H1 (cell line): Measurements from ENCODE around the gene LAMB1. TPM values are rescaled to one million over a fixed set of nuclear protein-coding genes. Genes with fewer than 3 reads are reported as not detected.

Source experiments
- CHD2 ChIP-seq: IDR thresholded peaks from 2 replicates; pipeline ENCODE4 v1.6.1; 2012; ENCODE audit warnings: low read length, improper control_type of control experiment
- SAP30 ChIP-seq: fragments of 300-600 bp; sonication (generic); IDR thresholded peaks from 2 replicates; pipeline ENCODE4 v1.7.1; 2012; ENCODE audit warnings: low read length, moderate library complexity, mild to moderate bottlenecking, inconsistent platforms; ENCODE audit not compliant: insufficient read depth, insufficient replicate concordance
- polyA plus RNA-seq, 7 experiments: library from polyadenylated mRNA; depleted of rRNA in 3 of 7; stranded (reverse) in 5 of 7; unstranded in 2 of 7; fragments of >200 nt in 5 of 7; fragments of 200-250 nt in 2 of 7; gene quantifications; 1 replicate in 5 of 7; 2 replicates in 1 of 7; 4 replicates in 1 of 7; pipeline versions ENCODE4 v1.2.1 to v1.2.3, GENCODE V29; 2011 to 2013; ENCODE audit warnings: missing spikeins in 2 of 7, mixed read lengths in 2 of 7
- total RNA-seq: library from RNA; stranded (reverse); fragmentation: NEBNext Ultra II Directional; extraction: Animal tissue kit (Norgen Biotek cat#: 25700); gene quantifications from 2 replicates; pipeline ENCODE4 v1.2.1, GENCODE V29; 2021

The LAMB1 gene
- total and polyA plus RNA-seq, 2 of the 8 experiments (the other 6 are each of a cell fraction or from before 2014, with no cell fraction given) = 31.9 to 38.5 TPM

GRCh38 chr7:108014215-108014614 lies 11.3 kb upstream of the LAMB1 start (continued):
- TF ChIP-seq SAP30 (no peak), CHD2 (no peak)
